ENCODE data around the gene MAZ. TPM values are rescaled to one million over a fixed set of nuclear protein-coding genes. Genes with fewer than 3 reads are reported as not detected.
"Not testable (repeated sequence)": the region's sequence is repeated elsewhere in the genome, so short reads cannot be mapped to it uniquely, and the experiment has no call there.

MAZ gene
- total and polyA plus RNA-seq, 3 experiments from 2014 or later, result 85.7 to 478 (median 455) TPM

- Histone ChIP-seq H3K4me3 (ENCODE audit: low read length) (peak overlapping the region; percentile 33), H3K36me3 (ENCODE audit: insufficient read depth, low read length) (no peaks in the 10 kb centered on the region), H3K27ac (ENCODE audit: low read depth, low read length) (no peak overlapping the region), H3K9me3 (ENCODE audit: low read length) (no peaks in the 10 kb centered on the region), H3K4me1 (ENCODE audit: insufficient read depth, low read length) (peaks cover 20% of the 10 kb centered on the region), H3K27me3 (ENCODE audit: insufficient read depth, low read length, poor library complexity, severe bottlenecking) (no peaks in the 10 kb centered on the region)
- H3K9me3 Mint-ChIP-seq, result no peaks in the 10 kb centered on the region
- ChIA-PET CTCF (interaction anchor here (0.6 to 5.1 kb wide), 26 partner anchors 10 to 286 kb away, joined by 3 to 53 read pairs (median 5); partner anchors contain the start of genes MVP and PAGR1), POLR2A (interaction anchor here (0.5 to 1.6 kb wide), 10 partner anchors 22 to 612 kb away, joined by 3 to 9 read pairs (median 4); partner anchors contain the start of genes C16orf54 and PAGR1)
- DNase-seq, result peak; percentile 55 to 79 (median 62)
- H3K4me3 Mint-ChIP-seq, result peak overlapping the region; percentile 50 to 77 (median 69)
- peaks cover 0 to 3% of the 10 kb centered on the region in 2 donors for H3K27me3 Mint-ChIP-seq
- H3K36me3 Mint-ChIP-seq, result peaks cover 0 to 2% (median 0%) of the 10 kb centered on the region in 3 donors
- H3K4me1 Mint-ChIP-seq, result peaks cover 17 to 28% (median 27%) of the 10 kb centered on the region in 3 donors
- peak overlapping the region in 7 of 8 donors; percentile 47 to 83 (median 74) for H3K27ac Mint-ChIP-seq
Measured at GRCh38 chr16:29784901-29785500, 21.3 kb upstream of the MAZ start.

GRCh38 chr16:29787155-29787554, 19.2 kb upstream of the MAZ start:
- CTCF ChIA-PET, result interaction anchor here (2.4 to 5.1 kb wide), 4 partner anchors 30 to 86 kb away, joined by 8 to 53 read pairs (median 24); partner anchors contain the start of gene PAGR1
- H3K27me3 Mint-ChIP-seq; H3K9me3 Mint-ChIP-seq; H3K27ac ChIP-seq (ENCODE audit: low read depth, low read length); POLR2A ChIA-PET; H3K36me3 ChIP-seq (ENCODE audit: insufficient read depth, low read length); H3K27me3 ChIP-seq (ENCODE audit: insufficient read depth, low read length, poor library complexity, severe bottlenecking); H3K9me3 ChIP-seq (ENCODE audit: low read length); H3K4me3 ChIP-seq (ENCODE audit: low read length): not testable (repeated sequence)
- peak in 1 of 5 donors; percentile 8 for DNase-seq
- peak overlapping the region in 1 of 7 donors; percentile 10 for H3K4me3 Mint-ChIP-seq
- H3K27ac Mint-ChIP-seq, result peak overlapping the region in 1 of 8 donors; percentile 36
- peaks cover 31% of the 10 kb centered on the region for H3K4me1 ChIP-seq (ENCODE audit: insufficient read depth, low read length)
- peaks cover 34 to 44% (median 37%) of the 10 kb centered on the region in 3 donors for H3K4me1 Mint-ChIP-seq
- peaks cover 0 to 12% (median 0%) of the 10 kb centered on the region in 3 donors for H3K36me3 Mint-ChIP-seq

- Histone ChIP-seq H3K4me1 (ENCODE audit: insufficient read depth, low read length) (peaks cover 48% of the 10 kb centered on the region), H3K4me3 (ENCODE audit: low read length) (peak overlapping the region; percentile 76), H3K27me3 (ENCODE audit: insufficient read depth, low read length, poor library complexity, severe bottlenecking) (no peaks in the 10 kb centered on the region), H3K27ac (ENCODE audit: low read depth, low read length) (peak overlapping the region; percentile 85), H3K9me3 (ENCODE audit: low read length) (no peaks in the 10 kb centered on the region), H3K36me3 (ENCODE audit: insufficient read depth, low read length) (no peaks in the 10 kb centered on the region)
- Mint-ChIP-seq H3K27me3 (peaks cover 0 to 4% of the 10 kb centered on the region in 2 donors), H3K9me3 (no peaks in the 10 kb centered on the region), H3K4me3 (peak overlapping the region; percentile 94 to 99 (median 99)), H3K36me3 (peaks cover 0 to 24% (median 5%) of the 10 kb centered on the region in 3 donors), H3K27ac (peak overlapping the region; percentile 94 to 99 (median 98)), H3K4me1 (peaks cover 44 to 61% (median 48%) of the 10 kb centered on the region in 3 donors)
- CTCF ChIA-PET, result interaction anchor here (0.7 to 4.7 kb wide), 31 partner anchors 11 to 110 kb away, joined by 3 to 51 read pairs (median 6); partner anchors contain the start of genes C16orf54, CDIPT, PAGR1 and ZG16
- POLR2A ChIA-PET, result interaction anchor here (0.6 to 3.3 kb wide), 17 partner anchors 11 to 620 kb away, joined by 3 to 59 read pairs (median 7); partner anchors contain the start of genes C16orf54, MAZ, MVP and PAGR1
- DNase-seq, result no peak
Measured at GRCh38 chr16:29789775-29790182, 16.6 kb upstream of the MAZ start.

GRCh38 chr16:29790183-29790948, 16.0 kb upstream of the MAZ start, which contains the start of gene KIF22:
TSS of gene KIF22 (plus strand) at chr16:29790751. CDS start at chr16:29790760, 9 bp downstream.
- peak within 1 kb of the TSS; percentile 85 for H3K27ac ChIP-seq (ENCODE audit: low read depth, low read length)
- peak within 1 kb of the TSS; percentile 95 for H3K4me3 ChIP-seq (ENCODE audit: low read length)
- H3K36me3 ChIP-seq (ENCODE audit: insufficient read depth, low read length), result peaks cover 5% of the 10 kb centered on the region
- Mint-ChIP-seq H3K27me3 (peaks cover 0 to 4% of the 10 kb centered on the region in 2 donors), H3K27ac (peak within 1 kb of the TSS; percentile 94 to 99 (median 98)), H3K4me3 (peak within 1 kb of the TSS; percentile 94 to 99 (median 99)), H3K36me3 (peaks cover 0 to 26% (median 5%) of the 10 kb centered on the region in 3 donors), H3K9me3 (no peaks in the 10 kb centered on the region), H3K4me1 (peaks cover 40 to 61% (median 47%) of the 10 kb centered on the region in 3 donors)
- no peaks in the 10 kb centered on the region for H3K27me3 ChIP-seq (ENCODE audit: insufficient read depth, low read length, poor library complexity, severe bottlenecking)
- DNase-seq, result peak; percentile 99 to 100 (median 100)
- H3K4me1 ChIP-seq (ENCODE audit: insufficient read depth, low read length), result peaks cover 43% of the 10 kb centered on the region
- ChIA-PET CTCF (interaction anchor here (0.7 to 4.7 kb wide), 33 partner anchors 11 to 111 kb away, joined by 3 to 51 read pairs (median 6); partner anchors contain the start of genes C16orf54, CDIPT, PAGR1 and ZG16), POLR2A (interaction anchor here (0.5 to 3.3 kb wide), 19 partner anchors 11 to 894 kb away, joined by 3 to 59 read pairs (median 6); partner anchors contain the start of genes C16orf54, MAZ, MVP and PAGR1)
- H3K9me3 ChIP-seq (ENCODE audit: low read length), result no peaks in the 10 kb centered on the region

GRCh38 chr16:29790949-29791844, 15.1 kb upstream of the MAZ start:
- H3K27me3 Mint-ChIP-seq, result peaks cover 0 to 3% of the 10 kb centered on the region in 2 donors
- peaks cover 41 to 57% (median 48%) of the 10 kb centered on the region in 3 donors for H3K4me1 Mint-ChIP-seq
- H3K4me1 ChIP-seq (ENCODE audit: insufficient read depth, low read length), result peaks cover 39% of the 10 kb centered on the region
- H3K9me3 Mint-ChIP-seq, result no peaks in the 10 kb centered on the region
- H3K27ac Mint-ChIP-seq, result peak overlapping the region; percentile 94 to 99 (median 98)
- peak overlapping the region; percentile 94 to 99 (median 99) for H3K4me3 Mint-ChIP-seq
- H3K9me3 ChIP-seq (ENCODE audit: low read length), result no peaks in the 10 kb centered on the region
- peak overlapping the region; percentile 95 for H3K4me3 ChIP-seq (ENCODE audit: low read length)
- POLR2A ChIA-PET, result interaction anchor here (0.8 to 3.3 kb wide), 16 partner anchors 10 to 91 kb away, joined by 3 to 59 read pairs (median 8); partner anchors contain the start of genes C16orf54, MAZ, MVP and PAGR1
- no peak for DNase-seq
- peaks cover 0 to 30% (median 5%) of the 10 kb centered on the region in 3 donors for H3K36me3 Mint-ChIP-seq
- H3K36me3 ChIP-seq (ENCODE audit: insufficient read depth, low read length), result peaks cover 5% of the 10 kb centered on the region
- peak overlapping the region; percentile 84 for H3K27ac ChIP-seq (ENCODE audit: low read depth, low read length)
- CTCF ChIA-PET, result interaction anchor here (0.8 to 4.7 kb wide), 29 partner anchors 10 to 111 kb away, joined by 3 to 51 read pairs (median 6); partner anchors contain the start of genes C16orf54, CDIPT, PAGR1 and ZG16
- H3K27me3 ChIP-seq (ENCODE audit: insufficient read depth, low read length, poor library complexity, severe bottlenecking), result no peaks in the 10 kb centered on the region

- peaks cover 14% of the 10 kb centered on the region for H3K36me3 ChIP-seq (ENCODE audit: insufficient read depth, low read length)
- H3K36me3 Mint-ChIP-seq, result peaks cover 0 to 39% (median 5%) of the 10 kb centered on the region in 3 donors
- H3K4me3 ChIP-seq (ENCODE audit: low read length), result peak overlapping the region; percentile 95
- H3K4me1 ChIP-seq (ENCODE audit: insufficient read depth, low read length), result peaks cover 39% of the 10 kb centered on the region
- ChIA-PET POLR2A (interaction anchor here (0.6 to 3.3 kb wide), 4 partner anchors 15 to 141 kb away, joined by 4 to 59 read pairs (median 35); partner anchors contain the start of genes MAZ and PAGR1), CTCF (interaction anchor here (1.2 to 4.7 kb wide), 5 partner anchors 9 to 91 kb away, joined by 3 to 51 read pairs (median 24); no protein-coding TSS in a partner anchor)
- no peak for DNase-seq
- peaks cover 42 to 57% (median 48%) of the 10 kb centered on the region in 3 donors for H3K4me1 Mint-ChIP-seq
- peaks cover 0 to 3% of the 10 kb centered on the region in 2 donors for H3K27me3 Mint-ChIP-seq
- peak overlapping the region; percentile 84 for H3K27ac ChIP-seq (ENCODE audit: low read depth, low read length)
- no peaks in the 10 kb centered on the region for H3K9me3 ChIP-seq (ENCODE audit: low read length)
- H3K4me3 Mint-ChIP-seq, result peak overlapping the region; percentile 94 to 99 (median 99)
- peak overlapping the region; percentile 94 to 99 (median 98) for H3K27ac Mint-ChIP-seq
- no peaks in the 10 kb centered on the region for H3K27me3 ChIP-seq (ENCODE audit: insufficient read depth, low read length, poor library complexity, severe bottlenecking)
- no peaks in the 10 kb centered on the region for H3K9me3 Mint-ChIP-seq
Measured at GRCh38 chr16:29791845-29792807, 14.2 kb upstream of the MAZ start.

Data from CD8-positive, alpha-beta memory T cell (primary cell).